HepG2 (cell line): ENCODE results near the gene CC2D1A. TPM values are rescaled to one million over a fixed set of nuclear protein-coding genes. Genes with fewer than 3 reads are reported as not detected.

Experiments used
- ARNTL ChIP-seq: sonication (generic); formaldehyde crosslinking; IDR thresholded peaks from 2 replicates; pipeline ENCODE4 v1.4.0; 2020; ENCODE audit warnings: mild to moderate bottlenecking, missing genetic modification reagents
- BRCA1 ChIP-seq: sonication (generic); formaldehyde crosslinking; IDR thresholded peaks from 2 replicates; pipeline ENCODE4 v1.4.0; 2020; ENCODE audit warnings: missing genetic modification reagents
- CREB3 ChIP-seq: sonication (generic); formaldehyde crosslinking; IDR thresholded peaks from 2 replicates; pipeline ENCODE4 v1.5.0; 2020; ENCODE audit warnings: missing genetic modification reagents
- FLYWCH1 ChIP-seq: sonication (generic); formaldehyde crosslinking; IDR thresholded peaks from 2 replicates; pipeline ENCODE4 v1.8.1; 2023; ENCODE audit warnings: mild to moderate bottlenecking, missing genetic modification reagents
- HMGXB4 ChIP-seq, 2 experiments: sonication (generic) in 1 of 2; formaldehyde crosslinking in 1 of 2; IDR thresholded peaks; 2 replicates each; pipeline versions ENCODE4 v1.4.0 to v1.6.1; 2018 to 2020; ENCODE audit warnings: missing genetic modification reagents in 2 of 2, borderline replicate concordance in 1 of 2, low read depth in 1 of 2, mild to moderate bottlenecking in 1 of 2, missing biosample characterization in 1 of 2
- RXRB ChIP-seq: IDR thresholded peaks from 2 replicates; pipeline ENCODE4 v1.6.1; 2016; ENCODE audit warnings: borderline replicate concordance, missing genetic modification reagents, missing compliant biosample characterization
- SMYD3 ChIP-seq: sonication (generic); formaldehyde crosslinking; IDR thresholded peaks from 2 replicates; pipeline ENCODE4 v1.8.1; 2023; ENCODE audit warnings: mild to moderate bottlenecking, missing genetic modification reagents
- THYN1 ChIP-seq: sonication (generic); formaldehyde crosslinking; IDR thresholded peaks from 2 replicates; pipeline ENCODE4 v1.8.1; 2023; ENCODE audit warnings: low read depth, mild to moderate bottlenecking, moderate library complexity, missing genetic modification reagents, borderline replicate concordance
- U2AF2 ChIP-seq: fragments of 200-400 bp; formaldehyde crosslinking; IDR thresholded peaks from 2 replicates; pipeline ENCODE4 v1.6.1; 2017; ENCODE audit warnings: low read depth, mild to moderate bottlenecking, low read length
- XBP1 ChIP-seq: sonication (generic); formaldehyde crosslinking; IDR thresholded peaks from 2 replicates; pipeline ENCODE4 v1.5.0; 2020; ENCODE audit warnings: missing genetic modification reagents
- ZBTB40 ChIP-seq, 2 experiments: fragments of 450-650 bp in 1 of 2; sonication (generic) in 1 of 2; formaldehyde crosslinking in 1 of 2; IDR thresholded peaks; 2 replicates each; pipeline versions ENCODE4 v1.6.1 to v1.8.0; 2016 to 2022; ENCODE audit warnings: antibody characterized with exemption in 1 of 2, mild to moderate bottlenecking in 1 of 2, missing genetic modification reagents in 1 of 2
- ZNF12 ChIP-seq: sonication (generic); formaldehyde crosslinking; IDR thresholded peaks from 2 replicates; pipeline ENCODE4 v1.5.0; 2020; ENCODE audit warnings: missing genetic modification reagents
- ZNF33B ChIP-seq: sonication (generic); formaldehyde crosslinking; IDR thresholded peaks from 2 replicates; pipeline ENCODE4 v1.5.1; 2020; ENCODE audit warnings: mild to moderate bottlenecking, missing genetic modification reagents
- ZNF557 ChIP-seq: sonication (generic); formaldehyde crosslinking; IDR thresholded peaks from 2 replicates; pipeline ENCODE4 v1.4.0; 2020; ENCODE audit warnings: missing genetic modification reagents
- ZNF614 ChIP-seq: IDR thresholded peaks from 2 replicates; pipeline ENCODE4 v1.6.1; 2018; ENCODE audit warnings: missing biosample characterization, missing genetic modification reagents, inconsistent platforms, borderline replicate concordance
- ZNF619 ChIP-seq: sonication (generic); formaldehyde crosslinking; IDR thresholded peaks from 2 replicates; pipeline ENCODE4 v1.4.0; 2020; ENCODE audit warnings: mild to moderate bottlenecking, missing genetic modification reagents
- polyA plus RNA-seq, 8 experiments: library from polyadenylated mRNA; depleted of rRNA in 3 of 8; stranded (reverse) in 7 of 8; unstranded in 1 of 8; fragments of >200 nt; fragmentation: Illumina TruSeq in 4 of 8; extraction: Trizol in 4 of 8; gene quantifications; 2 replicates each; pipeline versions ENCODE4 v1.2.1 to v1.2.3, GENCODE V29; 2011 to 2016; ENCODE audit warnings: low read depth in 4 of 8, missing spikeins in 1 of 8, mixed read lengths in 1 of 8; ENCODE audit not compliant: insufficient read depth in 1 of 8
- total RNA-seq, 5 experiments: library from RNA; depleted of rRNA; stranded (reverse); fragments of >200 nt; fragmentation: Illumina TruSeq; extraction: Trizol; gene quantifications; 2 replicates each; pipeline ENCODE4 v1.2.3, GENCODE V29; 2016; ENCODE audit warnings: low read depth in 1 of 5

The CC2D1A gene
- total and polyA plus RNA-seq, 2 of the 13 experiments (the other 11 are each of a cell fraction or from before 2014, with no cell fraction given), result 9.7 to 11.5 TPM

- TF ChIP-seq ZBTB40 (IDR thresholded peaks at IDR 0.05) (no peak), ZBTB40 (CRISPR knock-in tag; IDR thresholded peaks at IDR 0.05) (no peak), ZNF614 (no peak), XBP1 (CRISPR knock-in tag) (no peak), ZNF619 (CRISPR knock-in tag) (no peak), SMYD3 (CRISPR knock-in tag) (no peak), BRCA1 (no peak), HMGXB4 (CRISPR knock-in tag; IDR thresholded peaks at IDR 0.05; ENCODE audit: borderline replicate concordance in 1 of 2, low read depth in 1 of 2) (peak; percentile 36 to 48; a peak in 2 of 4 replicates), ARNTL (CRISPR knock-in tag) (no peak), ZNF33B (CRISPR knock-in tag) (no peak), ZNF557 (no peak), THYN1 (CRISPR knock-in tag) (no peak), RXRB (CRISPR knock-in tag) (no peak), U2AF2 (no peak), CREB3 (CRISPR knock-in tag) (no peak), ZNF12 (CRISPR knock-in tag) (no peak), FLYWCH1 (CRISPR knock-in tag) (no peak)
Measured at GRCh38 chr19:13952154-13952930, 46.3 kb downstream of the CC2D1A start, which contains the start of gene DCAF15 (continued).
